ENCODE data around the gene PHKG1. TPM values are rescaled to one million over a fixed set of nuclear protein-coding genes. Genes with fewer than 3 reads are reported as not detected.
"Not testable (repeated sequence)": the region's sequence is repeated elsewhere in the genome, so short reads cannot be mapped to it uniquely, and the experiment has no call there.

The PHKG1 gene
- polyA plus RNA-seq, 3 donors: 1.1 TPM; not detected in 2

DNA sequence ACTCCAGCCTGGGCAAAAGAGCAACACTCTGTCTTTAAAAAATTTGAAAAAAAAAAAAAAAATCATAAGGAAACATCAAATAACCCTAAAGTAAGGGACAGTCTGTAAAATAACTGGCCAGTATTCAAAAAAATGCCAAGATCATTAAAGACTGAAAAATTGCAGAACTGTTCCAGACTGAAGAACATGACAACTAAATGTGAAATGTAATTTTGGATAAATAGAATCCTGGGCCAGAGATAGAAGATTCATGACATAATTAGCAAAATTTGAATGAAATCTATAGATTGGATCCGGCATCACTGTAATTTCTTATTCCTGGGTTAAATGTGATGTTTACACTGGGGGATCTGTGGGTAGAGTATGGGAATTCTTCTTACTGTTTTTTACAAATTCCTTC, 44.5 kb downstream of the PHKG1 start:
- Histone ChIP-seq H2AFZ (ENCODE audit: insufficient read depth, low read depth, low read length, poor library complexity, severe bottlenecking) (no peak overlapping the region), H4K20me1 (ENCODE audit: insufficient read depth, low read length) (no peaks in the 10 kb centered on the region), H3K4me3 (replicated peaks in 1 of 3; ENCODE audit: low read depth in 2 of 3, low read length in 3 of 3) (no peak overlapping the region), H3K9me3 (replicated peaks in 1 of 2; ENCODE audit: control insufficient read depth in 1 of 2, insufficient read depth in 1 of 2, low read length in 2 of 2) (no peaks in the 10 kb centered on the region), H3K4me2 (replicated peaks; ENCODE audit: extremely low read depth, low read length, poor library complexity, severe bottlenecking) (no peak overlapping the region), H3K27me3 (ENCODE audit: control insufficient read depth in 2 of 2, insufficient read depth in 2 of 2, low read length in 2 of 2) (no peaks in the 10 kb centered on the region), H3K9ac (ENCODE audit: insufficient read depth, low read length, poor library complexity, severe bottlenecking) (no peak overlapping the region), H3K4me1 (ENCODE audit: control insufficient read depth in 1 of 2, insufficient read depth in 2 of 2, low read length in 2 of 2) (peaks cover 19 to 24% of the 10 kb centered on the region in 2 donors), H3K36me3 (replicated peaks in 1 of 2; ENCODE audit: control insufficient read depth in 1 of 2, insufficient read depth in 2 of 2, low read length in 2 of 2) (peaks cover 3 to 5% of the 10 kb centered on the region in 2 donors), H3K27ac (ENCODE audit: low read depth in 1 of 2, low read length in 2 of 2) (no peak overlapping the region), H3K79me2 (ENCODE audit: insufficient read depth, low read length) (peaks cover 33% of the 10 kb centered on the region)
- TF ChIP-seq, protein P1, sequence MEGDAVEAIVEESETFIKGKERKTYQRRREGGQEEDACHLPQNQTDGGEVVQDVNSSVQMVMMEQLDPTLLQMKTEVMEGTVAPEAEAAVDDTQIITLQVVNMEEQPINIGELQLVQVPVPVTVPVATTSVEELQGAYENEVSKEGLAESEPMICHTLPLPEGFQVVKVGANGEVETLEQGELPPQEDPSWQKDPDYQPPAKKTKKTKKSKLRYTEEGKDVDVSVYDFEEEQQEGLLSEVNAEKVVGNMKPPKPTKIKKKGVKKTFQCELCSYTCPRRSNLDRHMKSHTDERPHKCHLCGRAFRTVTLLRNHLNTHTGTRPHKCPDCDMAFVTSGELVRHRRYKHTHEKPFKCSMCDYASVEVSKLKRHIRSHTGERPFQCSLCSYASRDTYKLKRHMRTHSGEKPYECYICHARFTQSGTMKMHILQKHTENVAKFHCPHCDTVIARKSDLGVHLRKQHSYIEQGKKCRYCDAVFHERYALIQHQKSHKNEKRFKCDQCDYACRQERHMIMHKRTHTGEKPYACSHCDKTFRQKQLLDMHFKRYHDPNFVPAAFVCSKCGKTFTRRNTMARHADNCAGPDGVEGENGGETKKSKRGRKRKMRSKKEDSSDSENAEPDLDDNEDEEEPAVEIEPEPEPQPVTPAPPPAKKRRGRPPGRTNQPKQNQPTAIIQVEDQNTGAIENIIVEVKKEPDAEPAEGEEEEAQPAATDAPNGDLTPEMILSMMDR (IDR thresholded peaks at IDR 0.05): no peak
- no peak overlapping the region for H3K4me3 Mint-ChIP-seq
- H3K4me1 Mint-ChIP-seq: peaks cover 23% of the 10 kb centered on the region
- peaks cover 0 to 2% (median 0%) of the 10 kb centered on the region in 3 donors for H3K27me3 Mint-ChIP-seq (ENCODE audit: low read depth in 3 of 3)
- H3K27ac Mint-ChIP-seq: peak overlapping the region in 2 of 7 donors; percentile 18 to 66
- no CpG with 5 or more reads among the region's 1 CpG for WGBS (ENCODE audit: insufficient coverage)
- peaks cover 5 to 7% of the 10 kb centered on the region in 2 donors for H3K36me3 Mint-ChIP-seq
- no peaks in the 10 kb centered on the region for H3K9me3 Mint-ChIP-seq
- intact Hi-C loops (cut with micrococcal nuclease): no loop called here
- no peak for DNase-seq

DNA sequence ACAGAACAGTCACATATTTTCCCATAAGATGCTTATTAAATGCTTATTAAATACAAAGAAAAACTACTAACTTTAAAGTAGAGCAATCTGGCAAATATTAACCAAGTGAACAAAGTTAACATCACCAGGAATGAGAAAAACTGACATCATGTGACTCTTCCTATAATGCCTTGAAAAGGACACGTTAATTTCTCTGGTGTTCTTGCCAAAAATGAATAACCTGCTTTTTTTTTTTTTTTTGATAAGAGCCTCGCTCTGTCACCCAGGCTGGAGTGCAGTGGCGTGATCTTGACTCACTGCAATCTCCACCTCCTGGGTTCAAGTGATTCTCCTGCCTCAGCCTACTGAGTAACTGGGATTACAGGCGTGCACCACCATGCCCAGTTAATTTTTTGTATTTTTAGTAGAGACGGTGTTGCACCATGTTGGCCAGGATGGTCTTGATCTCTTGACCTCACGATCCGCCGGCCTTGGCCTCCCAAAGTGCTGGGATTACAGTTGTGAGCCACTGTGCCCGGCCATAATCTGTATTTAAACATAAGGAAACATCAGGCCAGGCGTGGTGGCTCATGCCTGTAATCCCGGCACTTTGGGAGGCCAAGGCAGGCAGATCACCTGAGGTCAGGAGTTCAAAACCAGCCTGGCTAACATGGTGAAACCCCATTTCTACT, 45.2 kb downstream of the PHKG1 start:
- H3K4me3 Mint-ChIP-seq; H3K9me3 ChIP-seq (replicated peaks in 1 of 2; ENCODE audit: control insufficient read depth in 1 of 2, insufficient read depth in 1 of 2, low read length in 2 of 2); H3K9me3 Mint-ChIP-seq; H3K4me2 ChIP-seq (replicated peaks; ENCODE audit: extremely low read depth, low read length, poor library complexity, severe bottlenecking); H2AFZ ChIP-seq (ENCODE audit: insufficient read depth, low read depth, low read length, poor library complexity, severe bottlenecking); DNase-seq; H3K9ac ChIP-seq (ENCODE audit: insufficient read depth, low read length, poor library complexity, severe bottlenecking); H4K20me1 ChIP-seq (ENCODE audit: insufficient read depth, low read length); H3K4me3 ChIP-seq (replicated peaks in 1 of 3; ENCODE audit: low read depth in 2 of 3, low read length in 3 of 3); H3K27ac ChIP-seq (ENCODE audit: low read depth in 1 of 2, low read length in 2 of 2); H3K27me3 Mint-ChIP-seq (ENCODE audit: low read depth in 3 of 3); H3K36me3 ChIP-seq (replicated peaks in 1 of 2; ENCODE audit: control insufficient read depth in 1 of 2, insufficient read depth in 2 of 2, low read length in 2 of 2); intact Hi-C loops (cut with micrococcal nuclease); H3K36me3 Mint-ChIP-seq; H3K27me3 ChIP-seq (ENCODE audit: control insufficient read depth in 2 of 2, insufficient read depth in 2 of 2, low read length in 2 of 2): not testable (repeated sequence)
- peaks cover 16 to 24% of the 10 kb centered on the region in 2 donors for H3K4me1 ChIP-seq (ENCODE audit: control insufficient read depth in 1 of 2, insufficient read depth in 2 of 2, low read length in 2 of 2)
- peaks cover 26% of the 10 kb centered on the region for H3K79me2 ChIP-seq (ENCODE audit: insufficient read depth, low read length)
- peak overlapping the region in 2 of 7 donors; percentile 18 to 53 for H3K27ac Mint-ChIP-seq
- 98% methylated on average over 9 of the region's 11 CpGs for WGBS (ENCODE audit: insufficient coverage)
- peaks cover 19% of the 10 kb centered on the region for H3K4me1 Mint-ChIP-seq

Measured in CD14-positive monocyte (primary cell).